ENCODE results near the gene CDC42EP2.

The CDC42EP2 gene

DNA sequence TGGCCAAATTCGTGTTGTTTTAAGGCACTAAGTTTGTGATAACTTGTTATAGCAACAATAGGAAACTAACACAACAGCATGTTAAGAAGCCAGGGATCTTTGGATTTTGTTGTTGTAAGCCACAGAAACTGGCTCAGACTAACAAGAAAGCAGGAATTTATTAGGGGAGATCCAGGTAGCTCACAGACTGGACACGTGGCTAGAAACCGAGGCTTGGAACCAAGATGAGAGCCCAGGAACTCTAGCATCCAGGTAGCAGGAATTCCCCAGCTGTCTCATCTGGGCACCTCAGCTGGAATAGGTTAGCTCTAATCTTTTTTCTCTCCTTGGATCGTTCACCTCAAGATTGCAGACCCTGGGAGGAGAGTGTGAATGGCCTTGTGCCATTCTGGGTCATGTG lies 28.0 kb upstream of the CDC42EP2 start:
- Histone ChIP-seq H3K4me3 (ENCODE audit: low read length) (no peak overlapping the region), H3K27ac (ENCODE audit: low read depth, low read length) (no peak overlapping the region), H3F3A (ENCODE audit: control insufficient read depth, insufficient read depth) (no peaks in the 10 kb centered on the region), H4K20me1 (ENCODE audit: control insufficient read depth, insufficient read depth, low read depth, low read length) (no peaks in the 10 kb centered on the region), H3K36me3 (ENCODE audit: control insufficient read depth, low read length) (peaks cover 94% of the 10 kb centered on the region), H3K9me3 (ENCODE audit: control insufficient read depth, insufficient read depth, low read length) (no peaks in the 10 kb centered on the region), H3K4me2 (ENCODE audit: low read length) (no peak overlapping the region), H3K4me1 (ENCODE audit: control insufficient read depth, low read length) (peaks cover 4% of the 10 kb centered on the region; the same call in 1 of the 2 replicates), H3K9me2 (replicated peaks; ENCODE audit: control insufficient read depth, low read length) (no peaks in the 10 kb centered on the region), H3K27me3 (ENCODE audit: control insufficient read depth, low read length) (no peaks in the 10 kb centered on the region), H3K79me2 (ENCODE audit: control insufficient read depth, low read length) (no peaks in the 10 kb centered on the region)
- TF ChIP-seq, protein P1, sequence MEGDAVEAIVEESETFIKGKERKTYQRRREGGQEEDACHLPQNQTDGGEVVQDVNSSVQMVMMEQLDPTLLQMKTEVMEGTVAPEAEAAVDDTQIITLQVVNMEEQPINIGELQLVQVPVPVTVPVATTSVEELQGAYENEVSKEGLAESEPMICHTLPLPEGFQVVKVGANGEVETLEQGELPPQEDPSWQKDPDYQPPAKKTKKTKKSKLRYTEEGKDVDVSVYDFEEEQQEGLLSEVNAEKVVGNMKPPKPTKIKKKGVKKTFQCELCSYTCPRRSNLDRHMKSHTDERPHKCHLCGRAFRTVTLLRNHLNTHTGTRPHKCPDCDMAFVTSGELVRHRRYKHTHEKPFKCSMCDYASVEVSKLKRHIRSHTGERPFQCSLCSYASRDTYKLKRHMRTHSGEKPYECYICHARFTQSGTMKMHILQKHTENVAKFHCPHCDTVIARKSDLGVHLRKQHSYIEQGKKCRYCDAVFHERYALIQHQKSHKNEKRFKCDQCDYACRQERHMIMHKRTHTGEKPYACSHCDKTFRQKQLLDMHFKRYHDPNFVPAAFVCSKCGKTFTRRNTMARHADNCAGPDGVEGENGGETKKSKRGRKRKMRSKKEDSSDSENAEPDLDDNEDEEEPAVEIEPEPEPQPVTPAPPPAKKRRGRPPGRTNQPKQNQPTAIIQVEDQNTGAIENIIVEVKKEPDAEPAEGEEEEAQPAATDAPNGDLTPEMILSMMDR (IDR thresholded peaks at IDR 0.05; ENCODE audit: low read depth, low read length, poor library complexity, severe bottlenecking) = no peak
- TF ChIP-seq EZH2phosphoT487 (IDR thresholded peaks at IDR 0.05; ENCODE audit: borderline replicate concordance, low read length) = no peak

DNA sequence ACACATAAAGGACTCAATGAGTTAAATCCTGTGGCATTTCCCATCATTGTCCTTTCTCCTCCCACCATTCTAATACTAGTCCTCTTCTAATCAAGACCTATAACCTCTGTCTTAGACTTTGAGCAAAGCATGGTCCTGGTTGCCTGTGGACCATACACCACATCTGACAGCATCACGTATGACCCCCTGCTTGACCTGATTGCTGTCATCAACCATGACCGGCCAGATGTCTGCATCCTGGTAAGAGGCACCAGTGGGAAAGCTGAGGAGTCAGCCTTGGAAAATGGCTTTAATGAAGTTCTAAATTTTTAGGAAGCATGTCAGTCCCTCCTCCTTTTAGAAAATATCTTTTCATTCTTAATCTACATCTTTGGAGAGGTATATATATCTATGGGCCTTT lies 27.1 kb upstream of the CDC42EP2 start:
- Histone ChIP-seq H3K27me3 (ENCODE audit: control insufficient read depth, low read length) (no peaks in the 10 kb centered on the region), H3K9me3 (ENCODE audit: control insufficient read depth, insufficient read depth, low read length) (no peaks in the 10 kb centered on the region), H3K4me2 (ENCODE audit: low read length) (no peak overlapping the region), H3F3A (ENCODE audit: control insufficient read depth, insufficient read depth) (no peaks in the 10 kb centered on the region), H3K79me2 (ENCODE audit: control insufficient read depth, low read length) (no peaks in the 10 kb centered on the region), H3K9me2 (replicated peaks; ENCODE audit: control insufficient read depth, low read length) (no peaks in the 10 kb centered on the region), H3K4me1 (ENCODE audit: control insufficient read depth, low read length) (peaks cover 2% of the 10 kb centered on the region; the same call in 1 of the 2 replicates), H4K20me1 (ENCODE audit: control insufficient read depth, insufficient read depth, low read depth, low read length) (no peaks in the 10 kb centered on the region), H3K27ac (ENCODE audit: low read depth, low read length) (no peak overlapping the region), H3K4me3 (ENCODE audit: low read length) (no peak overlapping the region), H3K36me3 (ENCODE audit: control insufficient read depth, low read length) (peaks cover 94% of the 10 kb centered on the region)
- TF ChIP-seq, protein P1 (IDR thresholded peaks at IDR 0.05; ENCODE audit: low read depth, low read length, poor library complexity, severe bottlenecking) = no peak
- TF ChIP-seq EZH2phosphoT487 (IDR thresholded peaks at IDR 0.05; ENCODE audit: borderline replicate concordance, low read length) = no peak

DNA sequence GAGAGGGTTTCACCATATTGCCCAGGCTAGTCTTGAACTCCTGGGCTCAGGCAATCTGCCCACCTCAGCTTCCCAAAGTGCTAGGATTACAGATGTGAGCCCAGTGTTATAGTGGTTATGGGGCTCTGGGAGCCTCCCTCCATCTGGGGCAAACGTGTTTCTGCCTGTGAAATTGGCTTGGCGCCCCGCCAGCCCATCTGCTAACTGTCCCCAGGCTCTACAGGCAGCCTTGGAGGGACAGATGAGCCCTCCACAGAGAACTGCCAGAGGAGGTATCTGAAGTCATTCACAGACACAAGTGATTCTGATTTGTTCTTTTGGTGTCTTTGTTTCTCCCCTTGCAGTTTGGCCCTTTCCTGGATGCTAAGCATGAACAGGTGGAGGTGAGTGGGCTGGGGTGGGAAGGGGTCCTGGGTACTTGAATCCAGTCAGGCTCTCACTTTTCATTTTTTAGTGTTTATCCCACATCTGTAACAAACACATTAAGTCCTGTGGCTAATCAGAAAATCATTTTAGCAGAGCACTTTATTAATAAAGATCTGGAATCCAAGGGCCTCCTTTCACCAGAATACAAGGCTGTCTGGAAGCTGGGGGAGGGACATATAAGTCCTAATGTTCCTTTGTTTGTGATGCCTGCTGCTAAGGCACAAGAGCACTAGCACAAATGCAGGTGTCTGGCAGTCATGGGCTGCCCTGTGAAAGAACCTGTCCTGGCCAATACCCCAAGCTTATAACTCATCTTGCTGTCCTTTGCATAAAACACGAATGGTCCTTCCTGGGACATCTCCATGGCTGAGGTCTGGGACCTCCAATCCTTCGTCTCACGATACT lies 25.7 kb upstream of the CDC42EP2 start:
- no peaks in the 10 kb centered on the region for H3F3A ChIP-seq (ENCODE audit: control insufficient read depth, insufficient read depth)
- peaks cover 93% of the 10 kb centered on the region for H3K36me3 ChIP-seq (ENCODE audit: control insufficient read depth, low read length)
- no peaks in the 10 kb centered on the region for H3K79me2 ChIP-seq (ENCODE audit: control insufficient read depth, low read length)
- H3K9me2 ChIP-seq (replicated peaks; ENCODE audit: control insufficient read depth, low read length) = no peaks in the 10 kb centered on the region
- no peaks in the 10 kb centered on the region for H3K4me1 ChIP-seq (ENCODE audit: control insufficient read depth, low read length)
- H3K4me3 ChIP-seq (ENCODE audit: low read length) = no peak overlapping the region
- H4K20me1 ChIP-seq (ENCODE audit: control insufficient read depth, insufficient read depth, low read depth, low read length) = no peaks in the 10 kb centered on the region
- H3K27ac ChIP-seq (ENCODE audit: low read depth, low read length) = no peak overlapping the region
- no peaks in the 10 kb centered on the region for H3K27me3 ChIP-seq (ENCODE audit: control insufficient read depth, low read length)
- H3K9me3 ChIP-seq (ENCODE audit: control insufficient read depth, insufficient read depth, low read length) = no peaks in the 10 kb centered on the region
- no peak overlapping the region for H3K4me2 ChIP-seq (ENCODE audit: low read length)
- TF ChIP-seq, protein P1 (IDR thresholded peaks at IDR 0.05; ENCODE audit: low read depth, low read length, poor library complexity, severe bottlenecking) = no peak
- no peak for TF ChIP-seq EZH2phosphoT487 (IDR thresholded peaks at IDR 0.05; ENCODE audit: borderline replicate concordance, low read length)

Data from DOHH2 (cell line).